ENCODE measurements around the gene CDH4.
A peak's percentile ranks its signal among the peaks of the same experiment; 100 is the strongest.

CDH4 gene

GRCh38 chr20:61702246-61702645 is 450.2 kb downstream of the CDH4 start:
- no peak for DNase-seq

GRCh38 chr20:61704661-61705060 is 452.6 kb downstream of the CDH4 start:
- no peak for DNase-seq

GRCh38 chr20:61705386-61706258 is 453.6 kb downstream of the CDH4 start:
- DNase-seq = no peak

- no peak for DNase-seq
These were observed 454.3 kb downstream of the CDH4 start for GRCh38 chr20:61706259-61706961.

- no peak for DNase-seq
These were observed 456.8 kb downstream of the CDH4 start for GRCh38 chr20:61708891-61709290.

- no peak for DNase-seq
These were observed 458.0 kb downstream of the CDH4 start for GRCh38 chr20:61710108-61710507.

GRCh38 chr20:61712688-61713087 is 460.6 kb downstream of the CDH4 start:
- DNase-seq = no peak

- no peak for DNase-seq
These were observed 466.4 kb downstream of the CDH4 start for GRCh38 chr20:61718361-61719005.

- DNase-seq = peak; percentile 47
These were observed 467.8 kb downstream of the CDH4 start for GRCh38 chr20:61719691-61720347.

- DNase-seq = no peak
These were observed 468.3 kb downstream of the CDH4 start for GRCh38 chr20:61720348-61720696.

- DNase-seq = no peak
These were observed 470.2 kb downstream of the CDH4 start for GRCh38 chr20:61722146-61722678.

GRCh38 chr20:61723529-61724257 is 471.6 kb downstream of the CDH4 start:
- no peak for DNase-seq

GRCh38 chr20:61724376-61724775 is 472.3 kb downstream of the CDH4 start:
- DNase-seq = no peak

GRCh38 chr20:61725145-61725544 is 473.1 kb downstream of the CDH4 start:
- no peak for DNase-seq

- DNase-seq = no peak
These were observed 473.9 kb downstream of the CDH4 start for GRCh38 chr20:61725966-61726365.

GRCh38 chr20:61726979-61727378 is 474.9 kb downstream of the CDH4 start:
- no peak for DNase-seq

GRCh38 chr20:61727761-61728160 is 475.7 kb downstream of the CDH4 start:
- no peak for DNase-seq

- no peak for DNase-seq
These were observed 476.3 kb downstream of the CDH4 start for GRCh38 chr20:61728326-61728725.

GRCh38 chr20:61728786-61729770 is 477.0 kb downstream of the CDH4 start:
- no peak for DNase-seq

GRCh38 chr20:61730631-61731362 is 478.7 kb downstream of the CDH4 start:
- DNase-seq = no peak

All from CD4-positive, alpha-beta T cell treated with Interleukin-15 for 1 hour (primary cell).